ENCODE data around the gene FGF11. TPM values are rescaled to one million over a fixed set of nuclear protein-coding genes. Genes with fewer than 3 reads are reported as not detected.

The FGF11 gene
- total RNA-seq, 1 donor from 2014 or later, result 5.0 TPM

DNA sequence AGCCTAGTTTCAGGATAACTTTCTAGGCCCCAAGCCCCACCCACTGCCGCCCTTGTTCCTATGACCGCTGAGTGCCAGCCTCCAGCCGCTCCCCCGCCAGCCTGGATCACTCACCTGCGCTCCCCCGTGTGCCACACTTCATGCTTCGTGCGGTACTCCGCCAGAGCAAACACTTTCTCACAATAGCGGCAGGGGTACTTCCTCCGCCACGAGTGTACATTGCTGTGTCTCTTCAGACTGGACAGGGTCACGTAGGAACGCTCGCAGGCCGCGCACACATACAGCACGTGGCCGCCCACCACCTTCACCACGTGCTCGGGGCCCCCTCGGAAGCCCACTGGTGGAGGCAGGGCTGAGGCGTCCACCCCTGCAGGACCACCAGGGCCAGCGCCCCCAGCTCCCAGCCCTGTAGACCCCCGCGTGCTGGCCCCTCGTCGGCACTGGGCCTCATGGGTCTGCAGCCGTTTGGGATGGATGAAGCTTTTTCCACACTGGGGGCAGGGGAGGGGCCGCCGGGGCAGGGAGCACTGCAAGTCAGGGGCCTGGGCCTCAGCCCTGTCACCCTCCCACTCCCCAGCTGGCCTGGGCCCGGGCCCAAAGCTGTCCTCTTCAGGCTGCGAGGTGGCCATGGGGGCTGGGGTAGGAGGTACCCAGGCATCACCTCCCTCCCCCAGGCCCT is 26.4 kb downstream of the FGF11 start:
- H3K36me3 Mint-ChIP-seq (ENCODE audit: low read depth), result peaks cover 10% of the 10 kb centered on the region
- peaks cover 11% of the 10 kb centered on the region for H3K4me1 Mint-ChIP-seq (ENCODE audit: low read depth)
- H3K27me3 Mint-ChIP-seq (ENCODE audit: low read depth), result no peaks in the 10 kb centered on the region
- H3K27ac Mint-ChIP-seq (ENCODE audit: unreplicated experiment), result no peak overlapping the region
- DNase-seq (ENCODE audit: low spot score), result no peak
- no peak overlapping the region for H3K4me3 Mint-ChIP-seq (ENCODE audit: unreplicated experiment)
- TF ChIP-seq, protein P1, sequence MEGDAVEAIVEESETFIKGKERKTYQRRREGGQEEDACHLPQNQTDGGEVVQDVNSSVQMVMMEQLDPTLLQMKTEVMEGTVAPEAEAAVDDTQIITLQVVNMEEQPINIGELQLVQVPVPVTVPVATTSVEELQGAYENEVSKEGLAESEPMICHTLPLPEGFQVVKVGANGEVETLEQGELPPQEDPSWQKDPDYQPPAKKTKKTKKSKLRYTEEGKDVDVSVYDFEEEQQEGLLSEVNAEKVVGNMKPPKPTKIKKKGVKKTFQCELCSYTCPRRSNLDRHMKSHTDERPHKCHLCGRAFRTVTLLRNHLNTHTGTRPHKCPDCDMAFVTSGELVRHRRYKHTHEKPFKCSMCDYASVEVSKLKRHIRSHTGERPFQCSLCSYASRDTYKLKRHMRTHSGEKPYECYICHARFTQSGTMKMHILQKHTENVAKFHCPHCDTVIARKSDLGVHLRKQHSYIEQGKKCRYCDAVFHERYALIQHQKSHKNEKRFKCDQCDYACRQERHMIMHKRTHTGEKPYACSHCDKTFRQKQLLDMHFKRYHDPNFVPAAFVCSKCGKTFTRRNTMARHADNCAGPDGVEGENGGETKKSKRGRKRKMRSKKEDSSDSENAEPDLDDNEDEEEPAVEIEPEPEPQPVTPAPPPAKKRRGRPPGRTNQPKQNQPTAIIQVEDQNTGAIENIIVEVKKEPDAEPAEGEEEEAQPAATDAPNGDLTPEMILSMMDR (IDR thresholded peaks at IDR 0.05), result no peak
- no peaks in the 10 kb centered on the region for H3K9me3 Mint-ChIP-seq (ENCODE audit: low read depth)

DNA sequence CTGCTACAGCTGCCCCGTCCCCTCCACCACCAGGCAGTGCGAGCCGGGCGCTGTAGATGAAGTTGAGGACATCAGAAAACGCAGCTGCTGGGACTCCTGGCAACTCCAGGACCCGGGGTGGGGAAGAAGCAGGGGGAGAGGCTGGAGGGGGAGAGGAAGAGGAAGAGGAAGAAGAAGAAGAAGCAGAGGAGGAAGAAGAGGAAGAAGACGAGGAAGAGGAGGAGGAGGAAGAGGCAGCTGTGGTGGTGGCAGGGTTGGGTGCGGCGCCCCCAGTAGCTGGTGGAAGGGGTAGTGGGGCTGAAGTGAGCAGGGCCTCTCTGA is 27.0 kb downstream of the FGF11 start:
- Mint-ChIP-seq H3K27ac (ENCODE audit: unreplicated experiment) (peak overlapping the region; percentile 61), H3K9me3 (ENCODE audit: low read depth) (no peaks in the 10 kb centered on the region), H3K4me3 (ENCODE audit: unreplicated experiment) (no peak overlapping the region), H3K36me3 (ENCODE audit: low read depth) (peaks cover 8% of the 10 kb centered on the region), H3K4me1 (ENCODE audit: low read depth) (peaks cover 8% of the 10 kb centered on the region), H3K27me3 (ENCODE audit: low read depth) (no peaks in the 10 kb centered on the region)
- DNase-seq (ENCODE audit: low spot score), result no peak
- TF ChIP-seq, protein P1 (IDR thresholded peaks at IDR 0.05), result no peak

DNA sequence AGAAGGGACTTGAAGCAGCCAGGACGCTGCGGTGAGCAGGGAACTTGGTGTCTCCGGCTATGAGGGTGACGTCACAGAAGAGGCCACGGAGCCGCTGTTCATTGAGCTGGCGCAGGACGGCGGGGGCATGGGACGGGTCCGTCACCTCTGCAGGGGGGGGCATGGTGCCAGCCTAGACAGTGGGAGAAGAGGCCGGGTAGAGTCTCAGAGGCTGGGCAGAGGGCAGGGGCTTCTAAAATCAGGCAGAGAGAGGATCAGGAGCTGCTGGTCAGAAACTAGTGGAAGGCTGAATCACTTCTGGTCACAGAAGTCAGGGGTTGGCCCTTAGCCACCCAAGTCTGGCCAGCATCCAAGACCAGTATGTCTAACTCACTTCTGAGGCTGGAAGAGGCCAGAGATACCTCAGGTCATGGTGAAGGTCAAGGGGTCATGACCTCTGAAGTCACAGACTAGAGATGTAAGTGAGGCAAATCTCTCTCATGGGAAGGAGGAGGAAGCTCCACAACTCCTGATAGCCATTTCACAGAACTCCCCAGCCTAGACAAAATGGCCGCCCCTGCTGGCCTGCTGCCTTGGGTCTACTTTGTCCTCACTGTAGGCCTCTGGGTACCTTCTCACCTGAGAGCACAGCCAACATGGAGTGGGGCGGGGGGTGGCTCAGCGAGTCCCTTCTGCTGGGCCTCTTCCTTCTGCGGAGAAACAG is 27.5 kb downstream of the FGF11 start:
- no peak for DNase-seq (ENCODE audit: low spot score)
- Mint-ChIP-seq H3K9me3 (ENCODE audit: low read depth) (no peaks in the 10 kb centered on the region), H3K27me3 (ENCODE audit: low read depth) (no peaks in the 10 kb centered on the region), H3K27ac (ENCODE audit: unreplicated experiment) (peak overlapping the region; percentile 61), H3K36me3 (ENCODE audit: low read depth) (peaks cover 6% of the 10 kb centered on the region), H3K4me1 (ENCODE audit: low read depth) (peaks cover 7% of the 10 kb centered on the region), H3K4me3 (ENCODE audit: unreplicated experiment) (no peak overlapping the region)
- TF ChIP-seq, protein P1 (IDR thresholded peaks at IDR 0.05), result no peak

DNA sequence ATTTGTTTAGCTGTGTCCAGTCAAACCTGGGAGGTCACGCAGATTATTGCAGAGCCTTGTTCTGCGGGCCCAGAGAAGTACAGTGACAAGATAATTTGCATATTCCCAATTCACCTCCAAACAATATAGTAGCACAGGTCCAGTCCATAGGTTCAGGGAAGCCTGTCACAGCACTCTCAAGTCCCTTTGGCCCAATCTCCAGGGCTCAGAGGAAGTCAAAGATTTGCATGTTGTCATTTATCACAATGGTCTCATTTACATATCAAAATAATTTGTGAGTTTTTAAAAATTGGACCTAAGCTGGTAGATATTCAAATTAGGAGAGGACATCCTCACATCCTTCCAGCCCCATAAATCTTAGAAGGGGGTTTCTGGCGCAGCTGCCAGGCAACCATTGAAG is 28.2 kb downstream of the FGF11 start:
- no peak for DNase-seq (ENCODE audit: low spot score)
- Mint-ChIP-seq H3K4me3 (ENCODE audit: unreplicated experiment) (no peak overlapping the region), H3K9me3 (ENCODE audit: low read depth) (no peaks in the 10 kb centered on the region), H3K27me3 (ENCODE audit: low read depth) (no peaks in the 10 kb centered on the region), H3K36me3 (ENCODE audit: low read depth) (peaks cover 6% of the 10 kb centered on the region), H3K27ac (ENCODE audit: unreplicated experiment) (no peak overlapping the region), H3K4me1 (ENCODE audit: low read depth) (peaks cover 7% of the 10 kb centered on the region)
- TF ChIP-seq, protein P1 (IDR thresholded peaks at IDR 0.05), result no peak

DNA sequence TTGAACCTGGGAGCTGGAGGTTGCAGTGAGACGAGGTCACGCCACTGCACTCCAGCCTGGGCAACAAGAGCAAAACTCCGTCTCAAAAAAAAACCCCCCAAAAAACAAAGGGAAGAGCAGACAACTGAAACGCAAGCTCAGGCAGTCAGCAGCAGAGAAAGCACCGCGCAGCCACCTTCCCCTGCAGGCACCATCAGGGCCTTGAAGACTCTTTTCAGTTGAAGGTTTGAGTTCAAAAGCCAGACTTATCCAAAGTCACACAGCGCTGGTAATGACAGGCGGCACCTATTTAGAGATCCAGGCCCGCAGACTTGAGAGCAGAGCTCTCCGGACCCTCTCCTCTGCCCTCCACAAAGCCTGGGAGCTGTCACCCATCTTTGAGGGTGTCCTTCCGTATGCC is 29.0 kb downstream of the FGF11 start:
- DNase-seq (ENCODE audit: low spot score), result no peak
- Mint-ChIP-seq H3K27ac (ENCODE audit: unreplicated experiment) (peak overlapping the region; percentile 32), H3K27me3 (ENCODE audit: low read depth) (no peaks in the 10 kb centered on the region), H3K4me1 (ENCODE audit: low read depth) (peaks cover 7% of the 10 kb centered on the region), H3K4me3 (ENCODE audit: unreplicated experiment) (no peak overlapping the region), H3K36me3 (ENCODE audit: low read depth) (peaks cover 4% of the 10 kb centered on the region), H3K9me3 (ENCODE audit: low read depth) (no peaks in the 10 kb centered on the region)
- TF ChIP-seq, protein P1 (IDR thresholded peaks at IDR 0.05), result no peak

Data from chondrocyte (in vitro differentiated cells).